GM21526 (cell line): ENCODE data around the gene VWA5B1.

ENCODE experiments used
- ATAC-seq: cut with Tn5 transposase; IDR thresholded peaks from one replicate; pipeline ENCODE4 v1.9.1; 2021; ENCODE audit warnings: moderate library complexity; ENCODE audit not compliant: unreplicated experiment, low FRiP score

The VWA5B1 gene

GRCh38 chr1:20365421-20366055 is 74.9 kb downstream of the VWA5B1 start:
- no peak for ATAC-seq

GRCh38 chr1:20366056-20366462 is 75.4 kb downstream of the VWA5B1 start:
- ATAC-seq, result no peak

GRCh38 chr1:20366463-20367115 is 75.9 kb downstream of the VWA5B1 start:
- ATAC-seq, result no peak

- ATAC-seq, result no peak
Measured at GRCh38 chr1:20367116-20367585, 76.5 kb downstream of the VWA5B1 start.

GRCh38 chr1:20367626-20368025 is 77.0 kb downstream of the VWA5B1 start:
- ATAC-seq, result no peak

GRCh38 chr1:20368866-20369470 is 78.3 kb downstream of the VWA5B1 start:
- ATAC-seq, result no peak

GRCh38 chr1:20370698-20371097 is 80.0 kb downstream of the VWA5B1 start:
- ATAC-seq, result no peak

- ATAC-seq, result no peak
Measured at GRCh38 chr1:20371411-20371810, 80.7 kb downstream of the VWA5B1 start.

- no peak for ATAC-seq
Measured at GRCh38 chr1:20371883-20372282, 81.2 kb downstream of the VWA5B1 start.

- ATAC-seq, result no peak
Measured at GRCh38 chr1:20372676-20373075, 82.0 kb downstream of the VWA5B1 start.

GRCh38 chr1:20373286-20373685 is 82.6 kb downstream of the VWA5B1 start:
- ATAC-seq, result no peak

- ATAC-seq, result no peak
Measured at GRCh38 chr1:20373764-20374163, 83.1 kb downstream of the VWA5B1 start.

- ATAC-seq, result no peak
Measured at GRCh38 chr1:20375563-20375962, 84.9 kb downstream of the VWA5B1 start.

GRCh38 chr1:20376171-20376570 is 85.5 kb downstream of the VWA5B1 start:
- no peak for ATAC-seq

- no peak for ATAC-seq
Measured at GRCh38 chr1:20376880-20377494, 86.3 kb downstream of the VWA5B1 start.

- ATAC-seq, result no peak
Measured at GRCh38 chr1:20377516-20378270, 87.0 kb downstream of the VWA5B1 start.

GRCh38 chr1:20379075-20379474 is 88.4 kb downstream of the VWA5B1 start:
- ATAC-seq, result no peak

- no peak for ATAC-seq
Measured at GRCh38 chr1:20380175-20380574, 89.5 kb downstream of the VWA5B1 start.

- no peak for ATAC-seq
Measured at GRCh38 chr1:20380616-20381035, 90.0 kb downstream of the VWA5B1 start.

GRCh38 chr1:20381045-20381641 is 90.5 kb downstream of the VWA5B1 start:
- no peak for ATAC-seq
